Activated CD4-positive, alpha-beta T cell treated with anti-CD3 and anti-CD28 coated beads, Interleukin-2, amount 50 U/mL, for 48 hours (primary cell): ENCODE results near the gene CSHL1.
"Not testable (repeated sequence)": the region's sequence is repeated elsewhere in the genome, so short reads cannot be mapped to it uniquely, and the experiment has no call there.

ENCODE experiments used
- DNase-seq, 2 experiments: peaks; one replicate each; pipeline ENCODE4 v3.0.0-alpha.2; 2020

CSHL1 gene

DNA sequence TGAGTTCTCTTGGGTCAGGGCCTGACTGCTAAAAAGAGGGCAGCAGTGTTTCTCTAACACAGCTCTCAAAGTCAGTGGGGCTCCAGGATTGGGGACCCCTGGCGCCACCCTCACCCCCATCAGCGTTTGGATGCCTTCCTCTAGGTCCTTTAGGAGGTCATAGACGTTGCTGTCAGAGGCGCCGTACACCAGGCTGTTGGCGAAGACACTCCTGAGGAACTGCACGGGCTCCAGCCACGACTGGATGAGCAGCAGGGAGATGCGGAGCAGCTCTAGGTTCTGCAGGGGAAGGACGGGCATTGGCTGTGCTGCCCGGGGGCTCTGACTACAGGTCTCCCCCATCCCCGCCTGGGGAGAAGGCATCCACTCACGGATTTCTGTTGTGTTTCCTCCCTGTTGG lies 6.6 kb upstream of the CSHL1 start:
- DNase-seq: no peak

DNA sequence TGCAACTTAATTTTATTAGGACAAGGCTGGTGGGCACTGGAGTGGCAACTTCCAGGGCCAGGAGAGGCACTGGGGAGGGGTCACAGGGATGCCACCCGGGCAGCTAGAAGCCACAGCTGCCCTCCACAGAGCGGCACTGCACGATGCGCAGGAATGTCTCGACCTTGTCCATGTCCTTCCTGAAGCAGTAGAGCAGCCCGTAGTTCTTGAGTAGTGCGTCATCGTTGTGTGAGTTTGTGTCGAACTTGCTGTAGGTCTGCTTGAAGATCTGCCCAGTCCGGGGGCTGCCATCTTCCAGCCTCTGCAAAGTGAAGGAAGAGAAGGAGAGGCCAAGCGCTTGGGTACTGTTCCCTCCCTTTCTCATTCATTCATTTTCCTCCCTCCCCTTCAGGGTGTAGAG lies 6.1 kb upstream of the CSHL1 start:
- DNase-seq: not testable (repeated sequence)

DNA sequence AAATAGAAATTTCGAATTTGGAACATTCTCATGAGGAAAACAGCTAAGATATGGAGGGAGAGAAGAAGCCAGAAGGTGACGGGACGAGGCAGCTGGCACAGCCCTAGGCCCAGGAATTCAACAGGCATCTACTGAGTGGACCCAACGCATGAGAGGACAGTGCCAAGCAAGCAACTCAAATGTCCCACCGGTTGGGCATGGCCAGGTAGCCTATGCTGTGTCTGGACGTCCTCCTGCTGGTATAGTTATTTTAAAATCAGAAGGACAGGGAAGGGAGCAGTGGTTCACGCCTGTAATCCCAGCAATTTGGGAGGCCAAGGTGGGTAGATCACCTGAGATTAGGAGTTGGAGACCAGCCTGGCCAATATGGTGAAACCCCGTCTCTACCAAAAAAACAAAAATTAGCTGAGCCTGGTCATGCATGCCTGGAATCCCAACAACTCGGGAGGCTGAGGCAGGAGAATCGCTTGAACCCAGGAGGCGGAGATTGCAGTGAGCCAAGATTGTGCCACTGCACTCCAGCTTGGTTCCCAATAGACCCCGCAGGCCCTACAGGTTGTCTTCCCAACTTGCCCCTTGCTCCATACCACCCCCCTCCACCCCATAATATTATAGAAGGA lies 5.6 kb upstream of the CSHL1 start:
- DNase-seq: no peak

DNA sequence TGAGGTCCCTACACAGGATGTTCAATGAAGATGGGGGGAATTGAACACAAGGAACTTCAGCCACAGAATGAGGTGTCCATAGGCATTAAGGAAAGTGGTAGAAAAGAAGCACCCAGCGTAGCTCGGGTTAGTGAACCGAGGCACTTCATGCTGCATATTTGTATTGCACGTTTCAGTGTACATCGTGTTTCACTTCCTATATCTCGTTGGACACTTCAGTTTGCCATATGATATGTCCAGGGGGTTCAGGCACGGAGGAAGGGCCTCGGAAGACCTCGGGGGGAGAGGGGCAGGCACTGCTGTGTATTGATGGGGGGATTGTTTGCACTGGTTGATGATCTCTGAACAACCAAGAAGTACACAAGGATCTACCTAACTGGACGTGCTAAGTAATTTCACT lies 4.7 kb upstream of the CSHL1 start:
- DNase-seq: not testable (repeated sequence)

DNA sequence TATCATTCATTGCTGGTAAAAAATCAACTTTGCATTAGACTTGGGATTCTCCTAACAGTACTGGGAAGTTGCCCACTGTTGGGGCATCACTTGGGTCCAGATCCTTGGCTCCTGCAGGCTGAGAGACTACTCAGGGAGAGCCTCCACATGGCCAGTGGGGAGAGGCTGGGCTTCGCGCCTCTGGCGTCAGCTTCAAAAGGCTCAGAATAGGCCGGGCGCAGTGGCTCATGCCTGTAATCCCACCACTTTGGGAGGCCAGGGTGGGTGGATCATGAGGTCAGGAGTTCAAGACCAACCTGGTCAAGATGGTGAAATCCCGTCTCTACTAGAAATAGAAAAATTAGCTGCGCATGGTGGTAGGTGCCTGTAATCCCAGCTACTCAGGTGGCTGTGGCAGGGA lies 3.4 kb upstream of the CSHL1 start:
- DNase-seq: no peak

DNA sequence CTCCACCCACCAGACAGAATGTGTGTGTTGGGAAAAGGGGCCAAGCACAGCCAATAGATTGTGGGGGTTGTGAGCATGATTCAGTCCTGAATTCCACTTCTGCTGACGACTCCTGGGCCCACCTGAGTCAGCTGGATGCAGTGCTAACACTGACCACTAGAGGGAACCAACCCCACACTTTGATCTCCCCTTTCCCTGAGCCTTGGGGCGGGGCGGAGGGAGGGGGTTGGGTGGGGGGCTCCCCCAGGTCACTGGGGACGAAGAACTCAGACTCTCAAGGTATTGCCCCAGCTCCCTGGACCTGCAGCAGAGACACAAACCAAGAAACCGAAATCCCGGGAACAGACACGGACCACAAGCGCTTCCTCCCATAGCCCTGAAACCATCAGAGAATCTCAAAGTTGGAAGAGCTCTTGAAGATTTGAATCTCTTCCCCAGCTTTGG lies 621 bp upstream of the CSHL1 start:
- DNase-seq: peak; percentile 72 to 79

DNA sequence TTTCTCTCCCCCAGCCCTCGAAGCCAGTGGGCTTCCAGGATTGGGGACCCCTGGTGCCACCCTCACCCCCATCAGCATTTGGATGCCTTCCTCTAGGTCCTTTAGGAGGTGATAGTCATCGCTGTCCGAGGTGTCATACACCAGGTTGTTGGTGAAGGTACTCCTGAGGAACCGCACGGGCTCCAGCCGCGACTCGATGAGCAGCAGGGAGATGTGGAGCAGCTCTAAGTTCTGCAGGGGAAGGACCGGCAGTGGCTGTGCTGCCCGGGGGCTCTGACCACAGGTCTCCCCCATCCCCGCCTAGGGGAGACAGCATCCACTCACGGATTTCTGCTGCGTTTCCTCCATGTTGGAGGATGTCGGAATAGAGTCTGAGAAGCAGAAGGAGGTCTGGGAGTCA lies 962 bp downstream of the CSHL1 start:
- no peak for DNase-seq

DNA sequence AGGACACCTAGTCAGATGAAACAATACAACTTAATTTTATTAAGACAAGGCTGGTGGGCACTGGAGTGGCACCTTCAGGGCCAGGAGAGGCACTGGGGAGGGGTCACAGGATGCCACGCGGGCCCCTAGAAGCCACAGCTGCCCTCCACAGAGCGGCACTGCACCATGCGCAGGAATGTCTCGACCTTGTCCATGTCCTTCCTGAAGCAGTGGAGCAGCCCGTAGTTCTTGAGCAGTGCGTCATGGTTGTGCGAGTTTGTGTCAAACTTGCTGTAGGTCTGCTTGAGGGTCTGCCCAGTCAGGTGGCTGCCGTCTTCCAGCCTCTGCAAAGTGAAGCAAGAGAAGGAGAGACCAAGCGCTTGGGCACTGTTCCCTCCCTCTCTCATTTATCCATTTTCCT lies 1.5 kb downstream of the CSHL1 start:
- DNase-seq: not testable (repeated sequence)

DNA sequence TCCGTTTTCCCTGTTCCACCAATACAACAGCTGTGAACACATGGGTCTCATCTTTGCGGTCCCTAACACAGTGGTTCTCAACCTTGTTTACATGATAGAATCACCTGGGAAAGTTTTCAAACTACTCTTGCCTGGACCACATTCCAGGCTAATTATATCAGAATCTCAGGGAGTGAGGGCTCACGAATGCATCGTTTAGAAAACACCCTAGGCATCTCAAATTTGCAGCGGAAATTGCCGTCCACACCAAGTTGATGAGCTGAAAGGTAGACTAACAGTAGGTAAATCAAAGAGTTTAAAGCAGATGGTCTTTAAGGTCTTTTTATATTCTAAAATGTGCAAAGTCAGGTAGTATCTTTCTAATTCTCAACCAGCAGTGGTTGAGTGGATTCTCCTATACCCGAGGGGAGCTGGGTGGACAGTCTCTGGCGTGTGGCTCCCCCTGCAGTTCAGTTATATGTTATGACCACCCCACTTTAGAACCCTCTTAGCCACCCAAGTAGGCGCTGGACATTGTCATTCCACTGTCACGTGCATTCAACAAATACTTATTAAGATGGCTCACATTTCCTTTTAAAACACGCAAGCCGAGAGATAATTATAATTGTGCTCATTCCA lies 3.8 kb downstream of the CSHL1 start:
- DNase-seq: peak in 1 of 2 experiments; percentile 19

DNA sequence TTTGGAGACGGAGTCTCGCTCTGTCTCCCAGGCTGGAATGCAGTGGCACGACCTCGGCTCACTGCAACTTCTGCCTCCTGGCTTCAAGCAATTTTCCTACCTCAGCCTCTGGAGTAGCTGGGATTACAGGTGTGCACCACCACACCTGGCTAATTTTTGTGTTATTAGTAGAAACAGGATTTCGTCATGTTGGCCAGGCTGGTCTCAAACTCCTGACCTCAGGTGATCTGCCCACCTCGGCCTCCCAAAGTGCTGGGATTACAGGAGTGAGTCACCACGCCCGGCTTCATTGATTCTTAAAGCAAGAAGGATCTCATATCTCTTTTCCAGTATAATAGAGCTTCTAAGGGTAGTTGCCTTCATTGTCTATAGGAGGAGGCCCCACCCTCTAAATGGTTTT lies 6.3 kb downstream of the CSHL1 start:
- not testable (repeated sequence) for DNase-seq

DNA sequence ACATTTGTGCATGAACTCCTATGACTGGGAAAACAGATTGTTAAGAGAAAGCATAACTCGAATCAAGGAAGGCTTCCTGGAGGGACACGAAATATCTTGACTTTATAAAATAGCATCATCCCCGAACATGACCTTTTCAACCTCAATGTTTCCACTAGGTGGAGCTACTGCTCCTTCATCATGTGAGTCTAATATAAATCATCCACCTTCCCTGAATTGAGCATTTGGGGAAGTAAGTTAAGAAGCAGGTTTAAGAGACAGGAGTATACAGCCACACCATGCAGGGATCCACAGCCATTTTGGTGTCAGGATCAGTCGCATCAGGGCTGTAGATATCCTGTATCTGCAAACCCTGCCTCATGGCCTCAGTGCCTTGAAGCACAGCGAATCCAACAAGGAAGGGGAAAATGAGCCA lies 7.3 kb downstream of the CSHL1 start:
- DNase-seq: not testable (repeated sequence)

DNA sequence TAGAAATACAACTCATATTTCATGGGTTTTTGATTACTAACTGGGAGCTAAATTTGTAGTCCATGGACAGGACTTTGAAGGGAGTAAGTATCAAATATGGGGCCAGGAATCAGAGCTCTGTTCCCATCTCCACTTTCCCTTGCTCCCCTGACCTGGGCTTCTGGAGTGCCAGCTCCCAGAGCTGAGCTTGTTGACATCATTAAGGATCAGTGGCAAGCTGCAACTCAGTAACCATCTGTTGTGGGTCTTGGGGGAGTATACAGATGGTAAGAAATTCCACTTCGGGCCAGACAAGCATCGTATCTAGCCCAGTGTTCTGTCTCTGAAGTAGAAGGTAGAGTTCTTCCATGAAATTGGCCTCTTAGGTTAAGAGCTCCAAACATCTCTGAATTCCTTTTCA lies 9.1 kb downstream of the CSHL1 start:
- not testable (repeated sequence) for DNase-seq

DNA sequence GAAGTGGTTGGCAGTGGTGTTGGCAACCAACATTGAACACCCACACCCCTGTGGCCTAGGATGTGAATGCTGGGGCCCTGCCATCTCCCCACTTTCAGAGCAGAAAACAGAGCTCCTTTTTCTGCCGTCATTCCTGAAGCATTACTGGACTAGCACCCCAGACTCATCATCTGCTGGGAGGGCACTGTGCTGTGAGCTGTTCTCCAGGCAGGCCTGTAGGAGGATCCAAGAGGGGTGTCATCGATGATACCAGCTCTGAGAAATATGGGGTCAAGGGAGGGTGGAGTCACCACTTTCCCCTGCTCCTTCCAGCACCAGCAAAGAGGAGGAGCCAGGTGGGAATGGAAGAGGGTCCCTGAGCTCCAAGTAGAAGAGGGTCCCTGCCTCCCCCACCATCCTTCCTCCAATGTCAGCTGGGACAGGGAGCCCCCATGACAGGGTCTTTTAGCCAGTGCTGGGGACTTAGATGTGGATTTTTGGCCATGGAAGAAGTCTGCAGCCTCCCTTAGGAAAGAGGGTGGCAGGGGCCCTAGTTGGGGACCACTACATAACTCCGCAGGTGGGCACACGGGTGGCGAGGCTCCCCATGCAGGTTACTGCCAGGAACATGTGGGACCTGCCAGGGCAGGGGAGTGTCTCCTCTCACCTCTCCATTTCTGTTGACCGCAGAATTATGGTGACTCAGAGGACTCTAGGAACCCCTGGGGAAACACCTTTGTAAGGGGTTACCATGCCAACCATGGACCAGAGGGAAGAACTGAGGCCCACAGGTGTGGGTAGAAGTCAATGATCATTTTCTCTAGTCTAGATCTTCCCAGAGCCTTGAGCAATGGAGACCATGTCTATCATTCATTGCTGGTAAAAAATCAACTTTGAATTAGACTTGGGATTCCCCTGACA lies 11.9 kb downstream of the CSHL1 start:
- peak; percentile 33 to 49 for DNase-seq

DNA sequence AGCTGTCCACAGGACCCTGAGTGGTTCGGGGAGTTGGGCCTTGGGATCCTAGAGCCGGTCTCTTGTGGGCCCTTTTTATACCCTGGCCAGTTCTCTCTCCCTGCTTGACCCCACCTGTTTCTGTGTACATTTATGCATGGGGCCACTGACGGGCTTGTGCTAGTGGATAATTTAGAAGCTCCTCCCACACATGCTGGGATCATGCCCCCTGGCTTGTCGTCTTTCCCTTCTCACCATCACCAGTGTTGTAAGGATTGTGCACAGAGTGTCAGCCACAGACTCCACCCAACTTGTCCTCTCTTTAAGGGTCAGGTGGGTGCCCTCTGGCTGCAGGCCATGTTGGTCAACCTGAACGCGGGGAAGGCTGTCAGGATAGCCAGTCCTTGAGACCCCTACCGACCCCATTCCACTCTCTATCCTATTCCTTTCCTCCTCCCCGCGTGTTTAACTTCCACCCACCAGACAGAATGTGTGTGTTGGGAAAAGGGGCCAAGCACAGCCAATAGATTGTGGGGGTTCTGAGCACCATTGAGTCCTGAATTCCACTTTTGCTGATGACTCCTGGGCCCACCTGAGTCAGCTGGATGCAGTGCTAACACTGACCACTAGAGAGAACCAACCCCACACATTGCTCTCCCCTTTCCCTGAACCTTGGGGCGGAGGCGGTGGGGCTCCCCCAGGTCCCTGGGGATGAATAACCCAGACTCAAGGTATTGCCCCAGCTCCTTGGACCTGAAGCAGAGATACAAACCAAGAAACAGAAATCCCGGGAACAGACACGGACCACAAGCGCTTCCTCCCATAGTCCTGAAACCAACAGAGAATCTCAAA lies 14.3 kb downstream of the CSHL1 start, which contains the start of gene CSH1:
CSH1 (minus strand) TSS at position 51 of the 831 bp plus-strand sequence. CDS start 63 bp downstream, outside the sequence.
- not testable (repeated sequence) for DNase-seq

DNA sequence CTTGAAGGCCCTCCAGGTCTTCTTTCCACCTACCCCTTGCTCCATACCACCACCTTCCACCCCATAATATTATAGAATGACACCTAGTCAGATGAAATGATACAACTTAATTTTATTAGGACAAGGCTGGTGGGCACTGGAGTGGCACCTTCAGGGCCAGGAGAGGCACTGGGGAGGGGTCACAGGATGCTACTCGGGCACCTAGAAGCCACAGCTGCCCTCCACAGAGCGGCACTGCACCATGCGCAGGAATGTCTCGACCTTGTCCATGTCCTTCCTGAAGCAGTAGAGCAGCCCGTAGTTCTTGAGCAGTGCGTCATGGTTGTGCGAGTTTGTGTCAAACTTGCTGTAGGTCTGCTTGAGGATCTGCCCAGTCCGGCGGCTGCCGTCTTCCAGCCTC lies 16.2 kb downstream of the CSHL1 start:
- not testable (repeated sequence) for DNase-seq

DNA sequence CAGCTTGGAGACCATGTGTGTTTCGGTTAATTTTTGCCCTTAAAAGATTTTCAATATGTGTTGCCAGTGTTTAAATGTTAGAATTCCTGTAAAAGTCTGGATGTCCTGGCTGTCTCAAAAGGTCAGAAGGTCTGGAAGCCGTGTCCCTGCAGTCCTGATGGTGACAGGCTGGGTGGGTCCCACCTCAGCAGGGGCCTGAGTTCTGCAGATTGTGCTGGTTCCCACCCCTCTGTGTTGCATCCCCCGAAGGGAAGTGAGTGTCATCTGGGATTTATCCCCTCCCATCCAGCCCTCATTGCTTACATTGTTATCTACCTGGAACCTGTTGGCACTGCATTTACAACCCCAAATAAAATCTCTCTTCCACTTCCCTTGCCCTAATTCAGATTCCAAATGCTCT lies 17.0 kb downstream of the CSHL1 start:
- not testable (repeated sequence) for DNase-seq

DNA sequence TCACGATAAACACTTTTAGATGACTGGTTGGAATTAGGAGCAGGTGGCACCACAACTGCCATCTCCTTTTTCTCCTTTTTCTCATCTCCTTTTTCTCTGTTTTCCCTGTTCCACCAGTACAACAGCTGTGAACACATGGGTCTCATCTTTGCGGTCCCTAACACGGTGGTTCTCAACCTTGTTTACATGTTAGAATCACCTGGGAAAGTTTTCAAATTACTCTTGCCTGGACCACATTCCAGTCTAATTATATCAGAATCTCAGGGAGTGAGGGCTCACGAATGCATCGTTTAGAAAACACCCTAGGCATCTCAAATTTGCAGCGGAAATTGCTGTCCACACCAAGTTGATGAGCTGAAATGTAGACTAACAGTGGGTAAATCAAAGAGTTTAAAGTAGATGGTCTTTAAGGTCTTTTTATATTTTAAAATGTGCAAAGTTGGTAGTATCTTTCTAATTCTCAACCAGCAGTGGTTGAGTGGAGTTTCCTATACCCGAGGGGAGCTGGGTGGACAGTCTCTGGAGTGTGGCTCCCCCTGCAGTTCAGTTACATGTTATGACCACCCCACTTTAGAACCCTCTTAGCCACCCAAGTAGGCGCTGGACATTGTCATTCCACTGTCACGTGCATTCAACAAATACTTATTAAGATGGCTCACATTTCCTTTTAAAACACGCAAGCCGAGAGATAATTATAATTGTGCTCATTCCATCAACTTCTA lies 18.6 kb downstream of the CSHL1 start:
- not testable (repeated sequence) for DNase-seq

DNA sequence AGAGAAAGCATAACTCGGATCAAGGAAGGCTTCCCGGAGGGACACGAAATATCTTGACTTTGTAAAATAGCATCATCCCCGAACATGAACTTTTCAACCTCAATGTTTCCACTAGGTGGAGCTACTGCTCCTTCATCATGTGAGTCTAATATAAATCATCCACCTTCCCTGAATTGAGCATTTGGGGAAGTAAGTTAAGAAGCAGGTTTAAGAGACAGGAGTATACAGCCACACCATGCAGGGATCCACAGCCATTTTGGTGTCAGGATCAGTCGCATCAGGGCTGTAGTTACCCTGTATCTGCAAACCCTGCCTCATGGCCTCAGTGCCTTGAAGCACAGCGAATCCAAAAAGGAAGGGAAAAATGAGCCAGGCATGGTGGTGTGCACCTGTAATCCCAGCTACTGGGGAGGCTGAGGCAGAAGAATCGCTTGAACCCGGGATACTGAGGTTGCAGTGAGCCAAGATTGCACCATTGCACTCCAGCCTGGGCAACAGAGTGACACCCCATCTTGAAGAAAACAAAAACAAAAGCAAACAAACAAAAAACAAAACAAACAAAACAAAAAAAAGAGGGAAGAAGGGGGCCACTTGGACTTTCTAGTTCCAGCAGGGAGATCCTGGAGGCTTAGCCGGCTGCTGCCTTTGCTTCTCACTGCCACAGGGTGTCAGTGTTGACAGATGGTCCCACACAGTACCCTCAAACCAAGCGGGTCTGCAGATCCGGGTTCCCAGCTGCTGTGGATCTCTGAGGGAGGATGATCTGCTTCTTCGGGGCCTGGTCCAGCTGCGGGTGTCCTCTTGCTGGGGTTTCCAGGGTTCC lies 21.8 kb downstream of the CSHL1 start:
- not testable (repeated sequence) for DNase-seq

DNA sequence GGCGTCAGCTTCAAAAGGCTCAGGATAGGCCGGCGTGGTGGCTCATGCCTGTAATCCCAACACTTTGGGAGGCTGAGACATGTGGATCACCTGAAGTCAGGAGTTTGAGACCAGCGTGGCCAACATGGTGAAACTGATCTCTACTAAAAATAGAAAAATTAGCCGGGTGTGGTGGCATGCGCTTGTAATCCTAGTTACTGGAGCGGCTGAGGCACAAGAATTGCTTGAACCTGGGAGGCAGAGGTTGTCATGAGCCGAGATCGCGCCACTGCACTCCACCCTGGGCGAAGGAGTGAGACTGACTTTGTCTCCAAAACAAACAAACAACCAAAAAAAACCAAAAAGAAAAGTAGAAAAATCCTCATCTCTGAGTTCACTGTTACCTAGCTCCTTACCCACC lies 25.9 kb downstream of the CSHL1 start:
- DNase-seq: not testable (repeated sequence)

DNA sequence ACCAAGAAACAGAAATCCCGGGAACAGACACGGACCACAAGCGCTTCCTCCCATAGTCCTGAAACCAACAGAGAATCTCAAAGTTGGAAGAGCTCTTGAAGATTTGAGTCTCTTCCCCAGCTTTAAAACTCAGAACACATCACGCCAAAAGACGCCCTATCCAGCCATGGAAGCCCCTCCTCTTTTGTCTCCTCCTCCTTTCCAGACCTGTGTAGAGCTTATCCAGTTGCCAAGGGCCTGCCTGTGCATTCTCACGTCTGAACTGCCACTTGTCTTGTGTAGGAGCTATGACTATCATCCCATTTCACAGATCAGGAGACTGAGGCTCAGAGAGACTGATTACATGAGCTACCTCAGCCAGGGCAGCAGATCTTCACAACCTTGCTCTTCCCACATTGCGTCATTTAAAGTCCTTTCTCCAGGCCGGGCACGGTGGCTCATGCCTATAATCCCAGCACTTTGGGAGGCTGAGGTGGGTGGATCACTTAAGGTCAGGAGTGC lies 28.4 kb downstream of the CSHL1 start:
- DNase-seq: not testable (repeated sequence)
